GM21360 (cell line): Measurements from ENCODE around the gene ERLIN1.

Experiments
- ATAC-seq: cut with Tn5 transposase; IDR thresholded peaks from one replicate; pipeline ENCODE4 v1.9.1; 2021; ENCODE audit warnings: mild to moderate bottlenecking, moderate library complexity; ENCODE audit not compliant: unreplicated experiment

Gene ERLIN1

GRCh38 chr10:100173035-100173434 lies 12.8 kb downstream of the ERLIN1 start:
- no peak for ATAC-seq

- no peak for ATAC-seq
Observed at GRCh38 chr10:100172349-100172748, 13.5 kb downstream of the ERLIN1 start.

- ATAC-seq = no peak
Observed at GRCh38 chr10:100168313-100168643, 17.6 kb downstream of the ERLIN1 start.

GRCh38 chr10:100167553-100168312 lies 18.1 kb downstream of the ERLIN1 start:
- no peak for ATAC-seq

GRCh38 chr10:100163704-100164621 lies 21.9 kb downstream of the ERLIN1 start:
- no peak for ATAC-seq

- ATAC-seq = no peak
Observed at GRCh38 chr10:100162696-100163095, 23.1 kb downstream of the ERLIN1 start.

GRCh38 chr10:100158044-100158805 lies 27.6 kb downstream of the ERLIN1 start:
- ATAC-seq = peak; percentile 88

- no peak for ATAC-seq
Observed at GRCh38 chr10:100157156-100157555, 28.7 kb downstream of the ERLIN1 start.

GRCh38 chr10:100155936-100156335 lies 29.9 kb downstream of the ERLIN1 start:
- no peak for ATAC-seq

GRCh38 chr10:100154666-100155065 lies 31.2 kb downstream of the ERLIN1 start:
- ATAC-seq = no peak

- ATAC-seq = no peak
Observed at GRCh38 chr10:100153239-100153825, 32.5 kb downstream of the ERLIN1 start.

GRCh38 chr10:100151723-100152300 lies 34.0 kb downstream of the ERLIN1 start:
- no peak for ATAC-seq

GRCh38 chr10:100148353-100149211 lies 37.2 kb downstream of the ERLIN1 start:
- ATAC-seq = peak; percentile 59

- no peak for ATAC-seq
Observed at GRCh38 chr10:100146875-100147650, 38.8 kb downstream of the ERLIN1 start.

- no peak for ATAC-seq
Observed at GRCh38 chr10:100146398-100146797, 39.4 kb downstream of the ERLIN1 start.

- no peak for ATAC-seq
Observed at GRCh38 chr10:100143756-100144155, 42.1 kb downstream of the ERLIN1 start.

GRCh38 chr10:100141446-100142087 lies 44.3 kb downstream of the ERLIN1 start:
- ATAC-seq = no peak

- ATAC-seq = no peak
Observed at GRCh38 chr10:100140070-100140469, 45.8 kb downstream of the ERLIN1 start.
